ENCODE data around the gene DAPK1. TPM values are rescaled to one million over a fixed set of nuclear protein-coding genes. Genes with fewer than 3 reads are reported as not detected.

The DAPK1 gene
- polyA plus RNA-seq, 1 donor: 20.6 TPM

GRCh38 chr9:87568401-87568800 lies 70.7 kb downstream of the DAPK1 start:
- DNase-seq (ENCODE audit: low read depth): no peak

- no peak for DNase-seq (ENCODE audit: low read depth)
Measured at GRCh38 chr9:87569008-87569509, 71.4 kb downstream of the DAPK1 start.

GRCh38 chr9:87569518-87569917 lies 71.9 kb downstream of the DAPK1 start:
- DNase-seq (ENCODE audit: low read depth): no peak

GRCh38 chr9:87570000-87570908 lies 72.6 kb downstream of the DAPK1 start:
- no peak for DNase-seq (ENCODE audit: low read depth)

- DNase-seq (ENCODE audit: low read depth): no peak
Measured at GRCh38 chr9:87572719-87573118, 75.1 kb downstream of the DAPK1 start.

GRCh38 chr9:87573841-87574342 lies 76.2 kb downstream of the DAPK1 start:
- DNase-seq (ENCODE audit: low read depth): no peak

- no peak for DNase-seq (ENCODE audit: low read depth)
Measured at GRCh38 chr9:87577746-87578145, 80.1 kb downstream of the DAPK1 start.

GRCh38 chr9:87578625-87579024 lies 81.0 kb downstream of the DAPK1 start:
- DNase-seq (ENCODE audit: low read depth): no peak

- no peak for DNase-seq (ENCODE audit: low read depth)
Measured at GRCh38 chr9:87579781-87580541, 82.3 kb downstream of the DAPK1 start.

- no peak for DNase-seq (ENCODE audit: low read depth)
Measured at GRCh38 chr9:87580941-87581438, 83.3 kb downstream of the DAPK1 start.

- DNase-seq (ENCODE audit: low read depth): no peak
Measured at GRCh38 chr9:87581513-87581912, 83.8 kb downstream of the DAPK1 start.

GRCh38 chr9:87581949-87582637 lies 84.4 kb downstream of the DAPK1 start:
- DNase-seq (ENCODE audit: low read depth): no peak

GRCh38 chr9:87584326-87584725 lies 86.7 kb downstream of the DAPK1 start:
- no peak for DNase-seq (ENCODE audit: low read depth)

GRCh38 chr9:87585123-87585855 lies 87.6 kb downstream of the DAPK1 start:
- DNase-seq (ENCODE audit: low read depth): no peak

- no peak for DNase-seq (ENCODE audit: low read depth)
Measured at GRCh38 chr9:87586731-87587355, 89.2 kb downstream of the DAPK1 start.

- DNase-seq (ENCODE audit: low read depth): no peak
Measured at GRCh38 chr9:87587356-87587745, 89.7 kb downstream of the DAPK1 start.

GRCh38 chr9:87587864-87588263 lies 90.2 kb downstream of the DAPK1 start:
- no peak for DNase-seq (ENCODE audit: low read depth)

GRCh38 chr9:87588339-87588738 lies 90.7 kb downstream of the DAPK1 start:
- no peak for DNase-seq (ENCODE audit: low read depth)

GRCh38 chr9:87590996-87591395 lies 93.3 kb downstream of the DAPK1 start:
- no peak for DNase-seq (ENCODE audit: low read depth)

GRCh38 chr9:87592554-87593358 lies 95.1 kb downstream of the DAPK1 start:
- no peak for DNase-seq (ENCODE audit: low read depth)
